Lower leg skin (tissue), 4 donors: Measurements from ENCODE around the gene DTNA. TPM values are rescaled to one million over a fixed set of nuclear protein-coding genes. Genes with fewer than 3 reads are reported as not detected.

ENCODE experiments used
- DNase-seq, 2 donors: peaks; one replicate each; pipeline ENCODE4 v3.0.0-alpha.2; 2019; ENCODE audit warnings: low spot score in 2 of 2
- H3K4me3 ChIP-seq: fragments of 200-600 bp; sonication (generic); 2 replicates; pipeline ENCODE4 v1.5.1; 2017; ENCODE audit warnings: mild to moderate bottlenecking, low read depth; ENCODE audit not compliant: poor library complexity, severe bottlenecking
- POLR2A ChIP-seq, 2 donors: fragments of 450-650 bp; IDR thresholded peaks; one replicate each; pipeline ENCODE4 v1.6.1; 2016 to 2017; ENCODE audit warnings: antibody characterized with exemption in 2 of 2, mild to moderate bottlenecking in 1 of 2, moderate library complexity in 1 of 2
- WGBS, 2 donors: methylation state at CpG; one replicate each; pipeline ENCODE4 v1.1.5; 2018; 5-methylcytosine and 5-hydroxymethylcytosine counted together
- intact Hi-C: fragments of 100-400 bp; cut with DNase I; formaldehyde crosslinking; loops from one replicate; pipeline ENCODE4 v1.15.0; 2023; ENCODE audit warnings: low total_unique reads
- total RNA-seq, 4 donors: library from RNA; depleted of rRNA; stranded (reverse); fragments of >200 nt; gene quantifications; one replicate each; pipeline ENCODE4 v1.1.0, GENCODE V29; 2016
- TF ChIP-seq, protein P1 (sequence below), 3 donors: fragments of 450-650 bp; IDR thresholded peaks; one replicate each; pipeline ENCODE4 v1.5.1; 2016; ENCODE audit warnings: antibody characterized with exemption in 3 of 3, mild to moderate bottlenecking in 3 of 3, moderate library complexity in 2 of 3

The DTNA gene
- total RNA-seq, 4 donors from 2014 or later: 3.3 to 8.0 (median 5.7) TPM

DNA sequence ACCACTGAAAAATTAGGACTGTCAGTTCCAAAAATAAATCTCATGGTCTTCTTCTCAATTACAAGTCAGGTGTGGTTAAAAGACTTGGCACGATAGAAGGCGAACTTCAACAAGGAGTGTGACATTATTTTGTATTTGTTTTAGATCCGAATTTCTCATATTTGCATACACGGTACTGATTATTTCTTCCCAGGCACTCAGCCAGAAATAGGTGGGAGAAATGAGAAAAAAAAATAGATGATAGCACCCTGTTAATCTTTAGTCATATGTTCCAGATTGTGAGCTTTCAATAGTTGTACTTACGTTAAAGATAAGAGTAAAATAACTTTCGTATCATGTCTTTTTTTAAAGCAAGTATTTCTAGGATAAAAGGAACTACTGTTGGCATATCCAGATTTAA, 106.1 kb downstream of the DTNA start:
- intact Hi-C loops: no loop called here
- H3K4me3 ChIP-seq: no peak overlapping the region
- 86 to 90% methylated on average over 6 of the region's 6 CpGs for WGBS, 2 donors
- TF ChIP-seq, protein P1, sequence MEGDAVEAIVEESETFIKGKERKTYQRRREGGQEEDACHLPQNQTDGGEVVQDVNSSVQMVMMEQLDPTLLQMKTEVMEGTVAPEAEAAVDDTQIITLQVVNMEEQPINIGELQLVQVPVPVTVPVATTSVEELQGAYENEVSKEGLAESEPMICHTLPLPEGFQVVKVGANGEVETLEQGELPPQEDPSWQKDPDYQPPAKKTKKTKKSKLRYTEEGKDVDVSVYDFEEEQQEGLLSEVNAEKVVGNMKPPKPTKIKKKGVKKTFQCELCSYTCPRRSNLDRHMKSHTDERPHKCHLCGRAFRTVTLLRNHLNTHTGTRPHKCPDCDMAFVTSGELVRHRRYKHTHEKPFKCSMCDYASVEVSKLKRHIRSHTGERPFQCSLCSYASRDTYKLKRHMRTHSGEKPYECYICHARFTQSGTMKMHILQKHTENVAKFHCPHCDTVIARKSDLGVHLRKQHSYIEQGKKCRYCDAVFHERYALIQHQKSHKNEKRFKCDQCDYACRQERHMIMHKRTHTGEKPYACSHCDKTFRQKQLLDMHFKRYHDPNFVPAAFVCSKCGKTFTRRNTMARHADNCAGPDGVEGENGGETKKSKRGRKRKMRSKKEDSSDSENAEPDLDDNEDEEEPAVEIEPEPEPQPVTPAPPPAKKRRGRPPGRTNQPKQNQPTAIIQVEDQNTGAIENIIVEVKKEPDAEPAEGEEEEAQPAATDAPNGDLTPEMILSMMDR (IDR thresholded peaks at IDR 0.05): no peak
- TF ChIP-seq POLR2A (IDR thresholded peaks at IDR 0.05): no peak
- DNase-seq: no peak

GRCh38 chr18:34817636-34818035, 107.5 kb downstream of the DTNA start:
- WGBS, 2 donors: 85 to 92% methylated on average over 2 of the region's 2 CpGs
- DNase-seq: no peak
- no peak overlapping the region for H3K4me3 ChIP-seq
- intact Hi-C loops: no loop called here
- TF ChIP-seq, protein P1 (IDR thresholded peaks at IDR 0.05): no peak
- TF ChIP-seq POLR2A (IDR thresholded peaks at IDR 0.05): no peak

- DNase-seq: no peak
- 76 to 90% methylated on average over 5 of the region's 5 CpGs for WGBS, 2 donors
- intact Hi-C loops: no loop called here
- TF ChIP-seq, protein P1 (IDR thresholded peaks at IDR 0.05): no peak
- TF ChIP-seq POLR2A (IDR thresholded peaks at IDR 0.05): no peak
- H3K4me3 ChIP-seq: no peak overlapping the region
Measured at GRCh38 chr18:34818064-34818463, 108.0 kb downstream of the DTNA start.

DNA sequence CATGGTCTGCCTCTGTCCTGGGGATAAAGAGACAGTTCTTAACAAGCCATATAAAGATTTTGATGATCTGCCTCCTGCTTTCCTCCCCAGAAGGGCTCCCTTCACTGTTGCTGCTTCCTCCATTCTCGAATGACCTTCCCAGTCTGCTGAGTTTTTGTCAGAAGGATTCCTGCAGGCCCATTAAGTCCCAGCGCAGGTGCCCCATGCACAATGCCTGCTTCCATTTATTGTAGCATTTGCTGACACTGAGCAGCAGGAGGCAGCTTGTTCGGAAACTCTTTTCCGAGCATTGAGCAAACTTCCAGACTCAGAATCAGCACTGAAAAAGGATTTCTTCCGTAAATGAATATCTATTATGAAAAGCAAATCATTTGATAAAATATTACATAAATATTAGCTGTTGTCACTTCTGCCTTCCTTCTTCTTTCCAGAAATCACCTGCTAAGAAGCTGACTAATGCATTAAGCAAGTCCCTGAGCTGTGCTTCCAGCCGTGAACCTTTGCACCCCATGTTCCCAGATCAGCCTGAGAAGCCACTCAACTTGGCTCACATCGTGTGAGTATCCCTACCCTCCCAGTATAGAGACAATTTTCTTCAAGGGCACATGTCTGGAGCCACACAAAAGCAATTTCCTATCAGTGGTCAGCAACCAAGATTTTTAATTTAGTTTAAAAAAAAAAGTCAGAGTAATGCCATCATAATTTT, 110.4 kb downstream of the DTNA start:
- intact Hi-C loops: no loop called here
- no peak overlapping the region for H3K4me3 ChIP-seq
- WGBS, 2 donors: 80 to 81% methylated on average over 7 of the region's 7 CpGs
- TF ChIP-seq POLR2A (IDR thresholded peaks at IDR 0.05): no peak
- TF ChIP-seq, protein P1 (IDR thresholded peaks at IDR 0.05): no peak
- DNase-seq: no peak

DNA sequence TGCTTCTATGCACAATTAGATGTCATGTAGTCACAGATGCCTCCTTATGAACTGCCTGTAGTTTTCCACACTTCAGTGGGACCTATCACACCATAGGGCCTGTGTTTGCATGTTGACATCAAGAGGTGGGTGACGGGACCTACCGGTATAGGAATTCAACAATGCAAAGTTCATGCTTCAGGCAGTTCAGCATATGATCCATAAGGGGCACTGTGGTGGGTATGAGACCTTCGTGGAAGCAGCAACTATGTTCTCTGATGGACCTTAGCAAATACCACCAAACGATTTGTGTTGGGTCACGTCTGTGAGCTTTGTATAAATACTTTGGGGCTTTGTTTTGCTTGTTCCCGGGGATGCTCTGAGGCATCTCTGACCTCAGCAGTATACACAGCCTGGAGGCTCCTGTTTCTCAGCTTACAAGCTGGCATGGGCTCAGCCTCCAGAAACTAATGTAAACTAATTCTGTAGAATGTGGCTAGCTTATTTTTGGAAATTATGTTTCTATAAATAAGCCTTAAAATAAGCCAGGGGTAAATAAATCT, 111.6 kb downstream of the DTNA start:
- TF ChIP-seq POLR2A (IDR thresholded peaks at IDR 0.05): no peak
- WGBS, 2 donors: 66 to 71% methylated on average over 6 of the region's 6 CpGs
- no peak overlapping the region for H3K4me3 ChIP-seq
- no peak for DNase-seq
- intact Hi-C loops: no loop called here

DNA sequence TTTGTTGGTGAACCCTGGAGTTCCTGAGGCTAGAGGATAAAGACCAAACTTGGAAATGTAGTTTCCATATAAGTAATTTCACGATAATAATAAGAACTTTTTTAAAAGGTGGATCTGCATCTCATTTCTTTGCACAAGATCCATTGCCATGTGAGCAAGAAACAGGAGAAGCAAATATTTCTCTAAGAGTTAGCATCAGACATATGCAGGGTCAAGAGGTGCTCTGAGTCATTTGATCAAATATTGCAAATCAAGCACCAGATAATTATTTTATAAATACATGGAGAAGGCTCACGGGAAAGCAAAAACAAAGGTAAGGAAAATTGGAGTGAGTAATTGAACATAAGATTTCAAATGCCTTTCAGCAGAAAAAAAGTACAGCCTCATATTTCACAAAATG, 118.0 kb downstream of the DTNA start:
- TF ChIP-seq POLR2A (IDR thresholded peaks at IDR 0.05): no peak
- TF ChIP-seq, protein P1 (IDR thresholded peaks at IDR 0.05): no peak
- intact Hi-C loops: no loop called here
- no peak overlapping the region for H3K4me3 ChIP-seq
- 64 to 76% methylated on average over 2 of the region's 2 CpGs for WGBS, 2 donors
- no peak for DNase-seq
